ENCODE measurements around the gene ARHGAP29. TPM values are rescaled to one million over a fixed set of nuclear protein-coding genes. Genes with fewer than 3 reads are reported as not detected.

ARHGAP29 gene
- polyA plus RNA-seq, 3 donors: 0.69 to 0.98 (median 0.81) TPM

DNA sequence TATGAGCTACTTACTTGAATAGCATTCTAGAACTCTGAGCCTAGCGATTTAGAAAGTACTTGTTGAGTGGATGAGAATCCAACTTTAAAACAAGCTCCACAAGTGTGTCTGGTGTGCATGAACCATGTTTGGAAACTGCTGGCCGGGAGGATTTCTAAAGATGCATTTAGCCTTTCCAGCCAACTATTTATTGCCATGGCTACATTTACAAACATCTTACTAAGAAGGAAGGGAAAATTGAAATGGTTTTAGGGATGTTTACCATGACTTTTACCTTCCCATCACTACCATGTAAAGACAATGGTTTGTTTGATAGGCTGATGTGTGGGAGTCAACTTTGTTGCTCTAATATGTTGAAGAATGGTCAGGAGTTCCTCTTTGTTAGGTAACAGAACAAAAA, 37.7 kb upstream of the ARHGAP29 start:
- Histone ChIP-seq H3K9me3 (replicated peaks in 1 of 2; ENCODE audit: control insufficient read depth in 1 of 2, insufficient read depth in 1 of 2, low read length in 2 of 2) (no peaks in the 10 kb centered on the region), H3K27me3 (ENCODE audit: control insufficient read depth in 2 of 2, insufficient read depth in 2 of 2, low read length in 2 of 2) (peaks cover 2% of the 10 kb centered on the region in 2 donors), H3K9ac (ENCODE audit: insufficient read depth, low read length, poor library complexity, severe bottlenecking) (no peak overlapping the region), H3K36me3 (replicated peaks in 1 of 2; ENCODE audit: control insufficient read depth in 1 of 2, insufficient read depth in 2 of 2, low read length in 2 of 2) (no peaks in the 10 kb centered on the region), H3K79me2 (ENCODE audit: insufficient read depth, low read length) (no peaks in the 10 kb centered on the region), H3K4me2 (replicated peaks; ENCODE audit: extremely low read depth, low read length, poor library complexity, severe bottlenecking) (no peak overlapping the region), H2AFZ (ENCODE audit: insufficient read depth, low read depth, low read length, poor library complexity, severe bottlenecking) (no peak overlapping the region), H3K4me1 (ENCODE audit: control insufficient read depth in 1 of 2, insufficient read depth in 2 of 2, low read length in 2 of 2) (no peaks in the 10 kb centered on the region), H4K20me1 (ENCODE audit: insufficient read depth, low read length) (no peaks in the 10 kb centered on the region), H3K4me3 (replicated peaks in 1 of 3; ENCODE audit: low read depth in 2 of 3, low read length in 3 of 3) (no peak overlapping the region), H3K27ac (ENCODE audit: low read depth in 1 of 2, low read length in 2 of 2) (no peak overlapping the region)
- Mint-ChIP-seq H3K27ac (no peak overlapping the region), H3K36me3 (no peaks in the 10 kb centered on the region), H3K9me3 (peaks cover 0 to 1% (median 0%) of the 10 kb centered on the region in 7 donors), H3K4me3 (no peak overlapping the region), H3K27me3 (ENCODE audit: low read depth in 3 of 3) (peaks cover 7 to 10% (median 8%) of the 10 kb centered on the region in 3 donors), H3K4me1 (peaks cover 11% of the 10 kb centered on the region)
- intact Hi-C loops (cut with micrococcal nuclease): no loop called here
- TF ChIP-seq, protein P1, sequence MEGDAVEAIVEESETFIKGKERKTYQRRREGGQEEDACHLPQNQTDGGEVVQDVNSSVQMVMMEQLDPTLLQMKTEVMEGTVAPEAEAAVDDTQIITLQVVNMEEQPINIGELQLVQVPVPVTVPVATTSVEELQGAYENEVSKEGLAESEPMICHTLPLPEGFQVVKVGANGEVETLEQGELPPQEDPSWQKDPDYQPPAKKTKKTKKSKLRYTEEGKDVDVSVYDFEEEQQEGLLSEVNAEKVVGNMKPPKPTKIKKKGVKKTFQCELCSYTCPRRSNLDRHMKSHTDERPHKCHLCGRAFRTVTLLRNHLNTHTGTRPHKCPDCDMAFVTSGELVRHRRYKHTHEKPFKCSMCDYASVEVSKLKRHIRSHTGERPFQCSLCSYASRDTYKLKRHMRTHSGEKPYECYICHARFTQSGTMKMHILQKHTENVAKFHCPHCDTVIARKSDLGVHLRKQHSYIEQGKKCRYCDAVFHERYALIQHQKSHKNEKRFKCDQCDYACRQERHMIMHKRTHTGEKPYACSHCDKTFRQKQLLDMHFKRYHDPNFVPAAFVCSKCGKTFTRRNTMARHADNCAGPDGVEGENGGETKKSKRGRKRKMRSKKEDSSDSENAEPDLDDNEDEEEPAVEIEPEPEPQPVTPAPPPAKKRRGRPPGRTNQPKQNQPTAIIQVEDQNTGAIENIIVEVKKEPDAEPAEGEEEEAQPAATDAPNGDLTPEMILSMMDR (IDR thresholded peaks at IDR 0.05): no peak
- WGBS (ENCODE audit: insufficient coverage): no CpG with 5 or more reads among the region's 2 CpGs
- no peak for DNase-seq

DNA sequence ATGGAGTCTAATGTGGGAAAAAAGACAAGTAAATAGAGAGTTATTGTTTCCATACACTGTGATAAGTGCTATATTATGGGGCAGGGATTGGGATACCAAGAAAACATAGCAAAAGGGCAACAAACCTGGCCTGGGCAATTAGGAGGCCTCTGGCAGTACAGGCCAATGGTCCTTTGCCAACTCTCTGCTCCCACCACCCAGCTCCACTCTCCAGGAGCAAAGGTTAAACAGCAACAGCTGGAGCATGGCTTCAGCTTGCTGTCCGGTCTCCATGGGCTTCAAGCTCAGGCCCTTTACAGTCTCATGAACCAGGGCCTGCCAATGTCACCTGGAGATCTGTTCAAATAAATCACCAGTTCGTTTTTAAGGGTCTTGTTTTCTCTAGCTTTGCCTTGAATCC, 37.2 kb upstream of the ARHGAP29 start:
- Histone ChIP-seq H3K4me1 (ENCODE audit: control insufficient read depth in 1 of 2, insufficient read depth in 2 of 2, low read length in 2 of 2) (no peaks in the 10 kb centered on the region), H2AFZ (ENCODE audit: insufficient read depth, low read depth, low read length, poor library complexity, severe bottlenecking) (no peak overlapping the region), H3K9me3 (replicated peaks in 1 of 2; ENCODE audit: control insufficient read depth in 1 of 2, insufficient read depth in 1 of 2, low read length in 2 of 2) (no peaks in the 10 kb centered on the region), H3K27me3 (ENCODE audit: control insufficient read depth in 2 of 2, insufficient read depth in 2 of 2, low read length in 2 of 2) (peaks cover 2% of the 10 kb centered on the region in 2 donors), H4K20me1 (ENCODE audit: insufficient read depth, low read length) (no peaks in the 10 kb centered on the region), H3K36me3 (replicated peaks in 1 of 2; ENCODE audit: control insufficient read depth in 1 of 2, insufficient read depth in 2 of 2, low read length in 2 of 2) (no peaks in the 10 kb centered on the region), H3K79me2 (ENCODE audit: insufficient read depth, low read length) (no peaks in the 10 kb centered on the region), H3K4me2 (replicated peaks; ENCODE audit: extremely low read depth, low read length, poor library complexity, severe bottlenecking) (no peak overlapping the region), H3K4me3 (replicated peaks in 1 of 3; ENCODE audit: low read depth in 2 of 3, low read length in 3 of 3) (no peak overlapping the region), H3K27ac (ENCODE audit: low read depth in 1 of 2, low read length in 2 of 2) (no peak overlapping the region), H3K9ac (ENCODE audit: insufficient read depth, low read length, poor library complexity, severe bottlenecking) (no peak overlapping the region)
- no peak overlapping the region for H3K4me3 Mint-ChIP-seq
- H3K9me3 Mint-ChIP-seq: peaks cover 0 to 1% (median 0%) of the 10 kb centered on the region in 7 donors
- H3K36me3 Mint-ChIP-seq: no peaks in the 10 kb centered on the region
- TF ChIP-seq, protein P1 (IDR thresholded peaks at IDR 0.05): no peak
- peaks cover 11% of the 10 kb centered on the region for H3K4me1 Mint-ChIP-seq
- peaks cover 5 to 10% (median 7%) of the 10 kb centered on the region in 3 donors for H3K27me3 Mint-ChIP-seq (ENCODE audit: low read depth in 3 of 3)
- no peak for DNase-seq
- 83% methylated on average over 2 of the region's 2 CpGs for WGBS (ENCODE audit: insufficient coverage)
- intact Hi-C loops (cut with micrococcal nuclease): no loop called here
- H3K27ac Mint-ChIP-seq: no peak overlapping the region

Measured in CD14-positive monocyte (primary cell).